NT2/D1 (cell line): ENCODE measurements around the gene FKBP5.

Experiments used
- SUZ12 ChIP-seq: IDR thresholded peaks from 2 replicates; pipeline ENCODE4 v1.6.1; 2011; ENCODE audit not compliant: insufficient read length, insufficient read depth; ENCODE audit errors: extremely low read depth
- YY1 ChIP-seq: IDR thresholded peaks from 2 replicates; pipeline ENCODE4 v1.6.1; 2011; ENCODE audit not compliant: insufficient read length, insufficient read depth
- ZNF274 ChIP-seq: IDR thresholded peaks from 2 replicates; pipeline ENCODE4 v1.6.1; 2011; ENCODE audit warnings: mild to moderate bottlenecking, low read depth, low read length

DNA sequence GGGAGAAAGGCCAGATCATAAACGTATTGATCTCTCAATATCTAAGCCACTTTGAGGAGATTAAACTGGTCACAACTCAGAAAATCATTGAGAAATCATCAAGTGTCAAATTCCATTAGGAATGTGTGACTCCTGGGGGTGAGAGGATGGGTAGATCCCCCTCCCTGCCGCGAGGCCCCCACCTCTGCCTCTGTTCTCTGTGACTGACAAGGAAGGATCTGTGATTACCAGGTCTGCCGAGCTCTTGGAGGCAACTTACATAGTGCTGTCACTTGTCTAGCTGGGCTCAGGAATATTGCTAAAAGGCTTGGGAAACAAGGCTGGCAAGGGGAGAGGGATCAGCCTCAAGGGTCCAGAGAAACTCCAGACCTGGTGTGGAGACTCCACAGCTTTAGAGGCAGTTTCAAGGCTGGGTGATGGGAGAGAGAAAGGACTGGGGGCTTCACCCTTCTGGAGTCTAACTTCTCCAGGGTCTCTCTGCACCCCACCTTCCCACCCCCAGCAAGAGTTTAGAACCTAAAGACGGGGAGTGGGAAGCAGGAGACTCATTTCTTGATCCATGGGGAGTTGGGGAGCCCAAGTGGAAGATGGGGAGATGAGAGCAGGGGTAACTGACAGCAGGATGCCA lies 36.5 kb upstream of the FKBP5 start:
- TF ChIP-seq YY1 (no peak), SUZ12 (no peak), ZNF274 (no peak)
